Ovary (tissue), 3 donors: ENCODE measurements around the gene LANCL2.

ENCODE experiments used
- CTCF ChIP-seq, 3 donors: fragments of 450-650 bp in 2 of 3; fragments of 200-600 bp in 1 of 3; IDR thresholded peaks; one replicate each; pipeline versions ENCODE4 v1.5.1 to v1.8.0; 2016 to 2022; ENCODE audit warnings: antibody characterized with exemption in 3 of 3, mild to moderate bottlenecking in 1 of 3
- EP300 ChIP-seq: sonication (generic); formaldehyde crosslinking; IDR thresholded peaks from one replicate; pipeline ENCODE4 v1.6.1; 2017; ENCODE audit warnings: antibody characterized with exemption
- donor health status: DM: no; HTN: no; CAD: no.

GRCh38 chr7:55345292-55345691 lies 19.8 kb upstream of the LANCL2 start:
- TF ChIP-seq CTCF (IDR thresholded peaks at IDR 0.05) (no peak), EP300 (no peak)
